ENCODE results near the gene MACROD2.

Gene MACROD2

GRCh38 chr20:16030253-16030652, 2034.9 kb downstream of the MACROD2 start:
- DNase-seq = no peak

GRCh38 chr20:16035576-16035975, 2040.3 kb downstream of the MACROD2 start:
- DNase-seq = no peak

- DNase-seq = no peak
These were observed 2041.0 kb downstream of the MACROD2 start for GRCh38 chr20:16036331-16036730.

- no peak for DNase-seq
These were observed 2045.4 kb downstream of the MACROD2 start for GRCh38 chr20:16040742-16041141.

GRCh38 chr20:16042731-16043130, 2047.4 kb downstream of the MACROD2 start:
- no peak for DNase-seq

GRCh38 chr20:16043931-16044330, 2048.6 kb downstream of the MACROD2 start:
- no peak for DNase-seq

- no peak for DNase-seq
These were observed 2053.6 kb downstream of the MACROD2 start for GRCh38 chr20:16048876-16049275.

GRCh38 chr20:16049529-16050093, 2054.3 kb downstream of the MACROD2 start:
- no peak for DNase-seq

- no peak for DNase-seq
These were observed 2055.1 kb downstream of the MACROD2 start for GRCh38 chr20:16050366-16050765.

GRCh38 chr20:16051968-16052367, 2056.7 kb downstream of the MACROD2 start:
- DNase-seq = no peak

GRCh38 chr20:16052456-16052855, 2057.1 kb downstream of the MACROD2 start:
- no peak for DNase-seq

GRCh38 chr20:16054985-16055384, 2059.7 kb downstream of the MACROD2 start:
- DNase-seq = no peak

- no peak for DNase-seq
These were observed 2062.3 kb downstream of the MACROD2 start for GRCh38 chr20:16057651-16058050.

- DNase-seq = no peak
These were observed 2063.0 kb downstream of the MACROD2 start for GRCh38 chr20:16058268-16058667.

- no peak for DNase-seq
These were observed 2064.5 kb downstream of the MACROD2 start for GRCh38 chr20:16059841-16060240.

- DNase-seq = no peak
These were observed 2066.0 kb downstream of the MACROD2 start for GRCh38 chr20:16061351-16061750.

GRCh38 chr20:16062661-16063581, 2067.6 kb downstream of the MACROD2 start:
- DNase-seq = no peak

GRCh38 chr20:16063881-16064280, 2068.6 kb downstream of the MACROD2 start:
- DNase-seq = no peak

- no peak for DNase-seq
These were observed 2069.8 kb downstream of the MACROD2 start for GRCh38 chr20:16064989-16065707.

GRCh38 chr20:16066571-16066970, 2071.3 kb downstream of the MACROD2 start:
- no peak for DNase-seq

GRCh38 chr20:16069389-16070010, 2074.2 kb downstream of the MACROD2 start:
- no peak for DNase-seq

- no peak for DNase-seq
These were observed 2076.9 kb downstream of the MACROD2 start for GRCh38 chr20:16072220-16072619.

All from NCI-H345 (cell line).